HepG2 (cell line): Measurements from ENCODE around the gene BATF2. TPM values are rescaled to one million over a fixed set of nuclear protein-coding genes. Genes with fewer than 3 reads are reported as not detected.

Source experiments
- AHR ChIP-seq: IDR thresholded peaks from 2 replicates; pipeline ENCODE4 v1.6.1; 2018; ENCODE audit warnings: missing genetic modification reagents, missing compliant biosample characterization
- MAFG ChIP-seq: sonication (generic); formaldehyde crosslinking; IDR thresholded peaks from 2 replicates; pipeline ENCODE4 v1.5.1; 2020; ENCODE audit warnings: mild to moderate bottlenecking, missing genetic modification reagents
- MBD4 ChIP-seq: IDR thresholded peaks from 2 replicates; pipeline ENCODE4 v1.6.1; 2012; ENCODE audit warnings: low read length, inconsistent platforms, borderline replicate concordance
- RARA ChIP-seq: IDR thresholded peaks from 2 replicates; pipeline ENCODE4 v1.6.1; 2016; ENCODE audit warnings: missing genetic modification reagents, missing compliant biosample characterization
- RBM39 ChIP-seq: fragments of 200-400 bp; formaldehyde crosslinking; IDR thresholded peaks from one replicate; pipeline ENCODE4 v1.6.1; 2018; ENCODE audit warnings: antibody characterized with exemption, mild to moderate bottlenecking, low read depth, low read length; ENCODE audit not compliant: poor library complexity, severe bottlenecking
- TFDP1 ChIP-seq: IDR thresholded peaks from 2 replicates; pipeline ENCODE4 v1.6.1; 2016; ENCODE audit warnings: missing compliant biosample characterization, missing genetic modification reagents, borderline replicate concordance
- TRIM22 ChIP-seq: fragments of 450-650 bp; IDR thresholded peaks from 2 replicates; pipeline ENCODE4 v1.6.1; 2017
- ZKSCAN1 ChIP-seq: fragments of 150-350 bp; IDR thresholded peaks from 2 replicates; pipeline ENCODE4 v1.6.1; 2014; ENCODE audit warnings: low read length
- ZNF142 ChIP-seq: sonication (generic); formaldehyde crosslinking; IDR thresholded peaks from 2 replicates; pipeline ENCODE4 v1.4.0; 2020; ENCODE audit warnings: missing genetic modification reagents
- ZNF350 ChIP-seq: sonication (generic); formaldehyde crosslinking; IDR thresholded peaks from 2 replicates; pipeline ENCODE4 v1.4.0; 2020; ENCODE audit warnings: mild to moderate bottlenecking, low read depth, missing genetic modification reagents, borderline replicate concordance
- ZNF510 ChIP-seq: sonication (generic); formaldehyde crosslinking; IDR thresholded peaks from 2 replicates; pipeline ENCODE4 v1.4.0; 2020; ENCODE audit warnings: low read depth, mild to moderate bottlenecking, missing genetic modification reagents
- ZNF558 ChIP-seq: sonication (generic); formaldehyde crosslinking; IDR thresholded peaks from 2 replicates; pipeline ENCODE4 v1.9.0; 2022; ENCODE audit warnings: mild to moderate bottlenecking, missing genetic modification reagents, borderline replicate concordance
- ZNF629 ChIP-seq: sonication (generic); formaldehyde crosslinking; conservative IDR thresholded peaks from 2 replicates; pipeline ENCODE4 v1.5.0; 2020; ENCODE audit warnings: missing genetic modification reagents
- ZNF7 ChIP-seq: IDR thresholded peaks from 2 replicates; pipeline ENCODE4 v1.6.1; 2016; ENCODE audit warnings: missing biosample characterization, missing genetic modification reagents
- ZNF713 ChIP-seq: sonication (generic); formaldehyde crosslinking; IDR thresholded peaks from 2 replicates; pipeline ENCODE4 v1.4.0; 2020; ENCODE audit warnings: mild to moderate bottlenecking, missing genetic modification reagents
- ZNF879 ChIP-seq: sonication (generic); formaldehyde crosslinking; IDR thresholded peaks from 2 replicates; pipeline ENCODE4 v1.8.1; 2023; ENCODE audit warnings: missing genetic modification reagents
- ZSCAN20 ChIP-seq: sonication (generic); formaldehyde crosslinking; IDR thresholded peaks from 2 replicates; pipeline ENCODE4 v1.4.0; 2020; ENCODE audit warnings: missing genetic modification reagents, mild to moderate bottlenecking, borderline replicate concordance
- polyA plus RNA-seq, 8 experiments: library from polyadenylated mRNA; depleted of rRNA in 3 of 8; stranded (reverse) in 7 of 8; unstranded in 1 of 8; fragments of >200 nt; fragmentation: Illumina TruSeq in 4 of 8; extraction: Trizol in 4 of 8; gene quantifications; 2 replicates each; pipeline versions ENCODE4 v1.2.1 to v1.2.3, GENCODE V29; 2011 to 2016; ENCODE audit warnings: low read depth in 4 of 8, missing spikeins in 1 of 8, mixed read lengths in 1 of 8; ENCODE audit not compliant: insufficient read depth in 1 of 8
- total RNA-seq, 5 experiments: library from RNA; depleted of rRNA; stranded (reverse); fragments of >200 nt; fragmentation: Illumina TruSeq; extraction: Trizol; gene quantifications; 2 replicates each; pipeline ENCODE4 v1.2.3, GENCODE V29; 2016; ENCODE audit warnings: low read depth in 1 of 5
- TF ChIP-seq, protein P1 (sequence below): sonication (generic); formaldehyde crosslinking; IDR thresholded peaks from 2 replicates; pipeline ENCODE4 v1.5.0; 2020; ENCODE audit warnings: missing genetic modification reagents, mild to moderate bottlenecking, borderline replicate concordance
- TF ChIP-seq, protein P2 (sequence below): IDR thresholded peaks from 2 replicates; pipeline ENCODE4 v1.6.1; 2016

Gene BATF2
- total and polyA plus RNA-seq, 2 of the 13 experiments (the other 11 are each of a cell fraction or from before 2014, with no cell fraction given) = 2.8 to 3.9 TPM

DNA sequence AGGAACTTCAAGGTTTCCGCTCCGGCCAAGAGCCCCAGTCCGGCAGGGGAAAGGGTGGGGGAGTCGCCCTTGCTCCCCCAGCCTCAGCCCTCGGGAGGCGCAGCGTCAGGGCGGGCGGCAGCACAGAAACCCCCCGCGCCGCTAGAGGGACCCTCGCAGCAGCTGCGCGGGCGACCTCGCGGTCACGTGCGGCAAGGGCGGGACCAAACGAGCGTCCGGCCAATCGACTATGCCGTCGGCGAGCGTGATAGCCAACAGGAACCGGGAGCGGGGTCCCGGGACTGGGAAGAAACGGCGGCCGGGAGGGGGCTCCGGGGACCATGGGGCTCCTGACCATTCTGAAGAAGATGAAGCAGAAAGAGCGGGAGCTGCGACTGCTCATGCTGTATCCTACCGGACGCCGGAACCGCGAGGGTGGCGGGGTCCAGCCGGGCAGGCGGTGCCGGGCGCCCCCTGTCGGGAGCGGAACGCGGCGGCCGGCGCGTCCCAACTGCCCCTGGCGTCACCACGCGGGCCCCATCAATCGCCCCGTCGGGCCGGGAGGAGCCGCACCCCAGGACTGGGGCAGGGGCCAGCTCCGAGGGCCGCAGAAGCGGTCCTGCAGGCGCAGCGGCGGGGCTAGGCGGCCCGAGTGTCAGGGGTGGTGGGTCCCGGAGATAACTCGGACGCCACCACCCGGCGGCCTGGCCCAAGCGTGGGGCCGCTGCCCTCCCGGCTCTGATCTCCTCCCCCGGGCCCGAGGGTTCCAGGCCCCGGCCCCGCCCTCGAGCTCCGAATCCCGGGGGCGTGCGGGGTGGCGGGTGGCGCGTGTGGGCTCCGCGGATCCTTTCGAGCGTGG is 17.3 kb upstream of the BATF2 start, which contains the start of gene ARL2 (continued):
- TF ChIP-seq ZNF7 (CRISPR knock-in tag) (no peak), RARA (CRISPR knock-in tag) (no peak; the same call in 1 of the 2 replicates), ZNF629 (CRISPR knock-in tag) (no peak), ZNF142 (no peak), ZSCAN20 (CRISPR knock-in tag) (peak; percentile 83; the same call in 1 of the 2 replicates), ZKSCAN1 (no peak), ZNF558 (peak; percentile 58; the same call in 1 of the 2 replicates), MBD4 (no peak), ZNF350 (CRISPR knock-in tag) (peak; percentile 9; the same call in 1 of the 2 replicates), ZNF879 (no peak), MAFG (CRISPR knock-in tag) (no peak), ZNF510 (CRISPR knock-in tag) (peak; percentile 83), TFDP1 (CRISPR knock-in tag) (peak; percentile 85; the same call in 1 of the 2 replicates), AHR (CRISPR knock-in tag) (0 out of 2 replicates have a peak, but pooled peaks have one; percentile 3), TRIM22 (no peak), ZNF713 (CRISPR knock-in tag) (no peak), RBM39 (peak; percentile 82)
- TF ChIP-seq, protein P1, sequence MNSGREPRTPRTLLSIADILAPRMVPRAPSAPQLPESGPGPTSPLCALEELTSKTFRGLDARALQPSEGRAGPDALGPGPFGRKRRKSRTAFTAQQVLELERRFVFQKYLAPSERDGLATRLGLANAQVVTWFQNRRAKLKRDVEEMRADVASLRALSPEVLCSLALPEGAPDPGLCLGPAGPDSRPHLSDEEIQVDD (CRISPR knock-in tag) = no peak; the same call in none of the 2 replicates
- TF ChIP-seq, protein P2, sequence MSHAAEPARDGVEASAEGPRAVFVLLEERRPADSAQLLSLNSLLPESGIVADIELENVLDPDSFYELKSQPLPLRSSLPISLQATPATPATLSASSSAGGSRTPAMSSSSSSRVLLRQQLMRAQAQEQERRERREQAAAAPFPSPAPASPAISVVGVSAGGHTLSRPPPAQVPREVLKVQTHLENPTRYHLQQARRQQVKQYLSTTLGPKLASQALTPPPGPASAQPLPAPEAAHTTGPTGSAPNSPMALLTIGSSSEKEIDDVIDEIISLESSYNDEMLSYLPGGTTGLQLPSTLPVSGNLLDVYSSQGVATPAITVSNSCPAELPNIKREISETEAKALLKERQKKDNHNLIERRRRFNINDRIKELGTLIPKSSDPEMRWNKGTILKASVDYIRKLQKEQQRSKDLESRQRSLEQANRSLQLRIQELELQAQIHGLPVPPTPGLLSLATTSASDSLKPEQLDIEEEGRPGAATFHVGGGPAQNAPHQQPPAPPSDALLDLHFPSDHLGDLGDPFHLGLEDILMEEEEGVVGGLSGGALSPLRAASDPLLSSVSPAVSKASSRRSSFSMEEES (CRISPR knock-in tag) = peak; percentile 85
